GM21447 (cell line): ENCODE results near the gene SGCD.
"Not testable (repeated sequence)": the region's sequence is repeated elsewhere in the genome, so short reads cannot be mapped to it uniquely, and the experiment has no call there.

Experiments used
- ATAC-seq: cut with Tn5 transposase; IDR thresholded peaks from one replicate; pipeline ENCODE4 v1.9.1; 2021; ENCODE audit not compliant: unreplicated experiment

SGCD gene

GRCh38 chr5:156552855-156553358 is 225.9 kb downstream of the SGCD start:
- no peak for ATAC-seq

DNA sequence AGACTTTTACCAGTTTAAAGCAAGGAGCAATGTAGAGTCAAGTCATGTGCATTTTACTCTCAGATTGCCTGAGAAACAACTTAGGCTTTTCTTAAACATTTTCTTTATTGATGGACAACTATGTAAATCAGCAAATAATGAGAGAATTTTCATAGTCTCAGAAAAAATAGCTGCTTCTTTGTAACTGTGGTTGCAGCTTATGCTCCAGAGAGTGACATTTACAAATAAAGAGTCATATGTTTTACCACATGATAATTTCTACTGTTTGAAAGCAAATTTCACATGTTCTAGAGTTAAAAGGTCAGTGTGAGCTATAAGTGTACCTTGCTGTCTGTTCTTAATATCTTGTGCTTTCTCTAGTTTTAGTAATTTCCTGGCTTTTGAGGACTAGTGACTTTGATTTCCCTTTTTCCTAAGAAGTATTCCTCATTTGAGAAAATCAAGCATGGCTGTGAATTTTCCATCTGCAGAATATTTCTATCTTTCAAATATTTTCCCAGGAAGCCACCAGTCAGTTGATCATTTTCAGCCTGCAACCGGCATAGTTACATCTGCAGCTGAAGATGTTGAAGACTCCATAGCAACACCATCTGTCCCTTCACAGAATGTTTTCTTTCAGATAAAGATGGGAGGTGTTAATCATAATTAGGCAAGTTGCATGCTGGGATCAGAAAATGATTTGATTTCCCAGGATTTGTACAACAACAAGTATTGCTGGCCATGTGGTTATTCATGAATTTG is 229.9 kb downstream of the SGCD start:
- ATAC-seq = no peak

DNA sequence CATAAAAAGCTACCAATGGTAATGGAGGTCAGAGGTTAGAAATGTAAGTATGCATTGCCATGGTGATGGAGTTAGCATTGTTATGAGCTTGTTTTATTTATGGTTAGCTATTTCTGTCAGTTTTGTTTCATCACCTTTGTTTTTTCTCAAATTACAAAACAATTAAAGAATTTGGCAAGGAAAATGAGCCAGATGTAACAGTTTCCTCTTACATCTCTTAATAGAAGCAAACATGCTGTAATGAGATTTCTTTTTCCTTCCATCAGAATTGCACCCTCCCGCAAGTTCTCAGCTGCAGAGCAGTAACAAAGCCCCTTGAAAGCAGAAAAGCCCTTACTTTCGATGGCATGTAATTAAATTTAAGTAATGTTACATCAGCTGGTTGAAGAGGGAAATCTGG is 233.0 kb downstream of the SGCD start:
- ATAC-seq = no peak

DNA sequence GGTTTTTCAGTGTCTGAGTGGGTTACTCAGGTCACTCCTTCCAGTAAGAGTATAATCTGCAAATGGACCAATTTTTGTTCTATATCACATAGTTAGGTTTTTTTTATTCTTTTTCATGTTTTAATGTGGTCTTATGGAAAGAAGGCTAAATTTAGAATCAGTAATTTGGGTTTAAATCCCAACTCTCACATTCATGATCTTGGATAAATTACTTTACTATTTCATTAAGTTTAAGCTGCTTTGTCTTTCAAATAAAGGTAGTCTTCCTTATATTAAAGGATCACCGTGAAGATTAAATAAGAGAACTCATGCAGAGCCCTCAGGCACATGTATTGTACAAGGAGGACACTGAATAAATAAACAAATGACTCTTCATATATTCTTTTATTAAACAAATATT is 234.7 kb downstream of the SGCD start:
- ATAC-seq = no peak

DNA sequence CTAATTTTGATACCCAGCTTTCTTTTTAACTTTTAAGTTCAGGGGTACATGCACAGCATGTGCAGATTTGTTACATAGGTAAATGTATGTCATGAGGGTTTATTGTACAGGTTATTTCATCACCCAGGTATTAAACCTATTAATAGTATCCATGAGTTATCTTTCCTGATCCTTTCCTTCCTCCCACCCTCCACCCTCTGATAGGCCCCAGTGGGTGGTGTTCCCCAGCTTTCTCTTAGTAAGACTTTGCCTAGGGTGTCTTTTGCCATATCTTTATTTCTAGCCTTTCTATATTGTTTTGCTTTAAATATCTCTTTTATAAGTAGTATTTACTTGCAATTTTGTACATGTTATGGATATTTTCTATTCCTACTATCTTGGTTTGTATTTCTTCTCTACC is 243.7 kb downstream of the SGCD start:
- ATAC-seq = no peak

DNA sequence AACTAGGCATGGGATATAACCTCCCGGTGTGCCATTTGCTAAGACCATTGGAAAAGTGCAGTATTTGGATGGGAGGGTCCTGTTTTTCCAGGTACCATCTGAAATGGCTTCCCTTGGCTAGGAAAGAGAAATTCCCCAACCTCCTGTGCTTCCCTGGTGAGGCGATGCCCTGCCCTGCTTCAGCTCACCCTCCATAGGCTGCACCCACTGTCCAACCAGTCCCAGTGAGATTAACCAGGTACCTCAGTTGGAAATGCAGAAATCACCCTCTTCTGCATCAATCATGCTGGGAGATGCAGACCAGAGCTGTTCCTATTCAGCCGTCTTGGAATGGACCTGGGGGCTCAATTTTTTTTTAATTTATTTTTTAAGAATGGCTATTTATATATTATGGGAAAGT is 254.8 kb downstream of the SGCD start:
- ATAC-seq = no peak

DNA sequence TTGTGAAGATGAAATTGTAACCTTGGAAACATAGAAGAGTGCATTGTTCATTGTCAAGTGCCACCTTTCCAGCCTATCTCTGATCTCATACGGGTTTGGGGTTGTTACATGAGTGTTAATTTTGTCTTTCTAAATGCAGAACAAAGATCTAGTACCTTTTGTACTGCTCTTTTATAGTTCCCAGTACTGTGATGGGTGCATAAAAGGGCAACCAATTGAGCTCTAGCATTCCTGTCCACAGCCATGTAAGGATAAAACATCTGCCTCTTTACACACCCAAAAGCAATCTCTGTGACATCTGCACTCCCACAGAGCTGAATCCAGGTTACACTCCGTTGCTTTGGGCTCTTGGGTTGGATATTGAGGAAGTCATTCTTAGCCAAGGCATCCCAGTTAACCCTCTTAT is 255.2 kb downstream of the SGCD start:
- no peak for ATAC-seq

- no peak for ATAC-seq
Observed at GRCh38 chr5:156584871-156585270, 257.9 kb downstream of the SGCD start.

- no peak for ATAC-seq
Observed at GRCh38 chr5:156585999-156586398, 259.0 kb downstream of the SGCD start.

DNA sequence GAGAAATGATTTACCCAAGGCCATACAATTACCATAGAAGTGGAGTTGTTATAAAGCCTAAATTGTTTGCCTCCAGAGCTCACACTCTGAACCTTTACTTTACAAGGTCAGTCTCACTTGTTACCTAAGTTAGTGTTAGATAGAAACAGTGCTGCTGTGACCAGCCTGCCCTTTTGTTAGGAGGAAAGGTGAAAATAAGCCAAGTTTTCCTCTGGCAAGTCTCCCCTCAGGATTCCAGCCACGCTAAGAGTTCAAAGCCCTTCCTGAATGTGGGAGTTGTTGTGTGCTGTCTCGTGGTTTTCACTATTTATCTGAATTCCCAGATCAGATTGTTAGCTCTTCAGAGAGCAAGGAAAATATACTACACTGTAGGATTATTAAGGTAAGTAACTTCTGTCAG is 260.0 kb downstream of the SGCD start:
- no peak for ATAC-seq

DNA sequence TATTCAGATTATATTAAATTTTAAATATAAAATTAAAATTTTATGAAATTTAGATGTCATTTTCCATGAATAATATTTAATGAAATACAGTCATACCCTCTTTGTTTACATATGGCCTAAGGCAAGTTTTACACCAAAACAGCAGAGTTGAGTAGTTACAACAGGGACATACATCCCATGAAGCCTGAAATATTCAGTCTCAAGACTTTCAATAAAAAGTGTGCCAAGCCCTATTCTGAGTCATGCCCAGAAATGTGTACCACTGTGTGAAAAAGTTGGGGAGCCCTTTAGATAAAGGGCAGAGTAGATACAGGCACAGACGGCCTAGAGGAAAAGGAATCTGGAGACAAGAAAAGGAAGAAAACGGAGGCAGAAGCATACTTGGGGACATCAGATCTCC is 261.3 kb downstream of the SGCD start:
- no peak for ATAC-seq

GRCh38 chr5:156589104-156589945 is 262.4 kb downstream of the SGCD start:
- ATAC-seq = no peak

GRCh38 chr5:156589946-156590216 is 262.9 kb downstream of the SGCD start:
- no peak for ATAC-seq

DNA sequence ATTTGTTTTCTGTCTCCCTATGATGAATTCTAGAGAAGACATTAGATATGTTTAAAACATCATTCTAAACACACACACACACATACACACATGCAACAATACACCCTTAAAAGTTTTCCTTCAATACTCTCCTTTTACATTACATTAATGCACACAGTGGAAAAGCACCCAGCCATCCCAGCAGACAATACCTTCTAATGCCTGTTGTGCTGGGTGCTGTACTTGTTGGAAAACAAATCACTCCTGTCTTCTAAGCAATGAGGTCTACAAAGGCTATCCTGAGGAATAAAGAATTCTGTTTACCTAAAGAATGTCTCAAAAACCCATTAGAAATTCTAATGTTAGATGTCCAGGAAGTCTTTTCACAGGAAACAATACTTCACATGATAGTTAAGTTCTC is 264.0 kb downstream of the SGCD start:
- ATAC-seq = no peak

DNA sequence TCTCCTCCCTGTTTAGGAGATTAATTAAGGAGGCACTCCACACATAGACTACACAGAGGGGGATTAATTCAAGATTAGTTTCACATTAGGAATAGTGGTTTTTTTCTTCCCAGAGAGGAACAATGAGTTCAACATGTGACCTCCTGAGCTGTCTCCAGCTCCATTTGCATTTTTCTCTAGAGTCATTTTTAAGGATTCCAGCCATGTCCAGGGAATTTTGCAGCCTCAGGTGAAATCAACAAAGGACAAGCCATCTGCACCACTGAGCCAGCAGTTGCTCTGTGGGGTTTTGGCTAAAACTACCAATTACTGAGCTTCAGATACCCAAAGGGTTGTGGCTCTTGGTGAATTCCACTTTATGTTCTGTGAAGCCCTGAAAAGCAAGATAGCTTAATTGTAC is 264.7 kb downstream of the SGCD start:
- no peak for ATAC-seq

GRCh38 chr5:156593546-156593945 is 266.6 kb downstream of the SGCD start:
- no peak for ATAC-seq

DNA sequence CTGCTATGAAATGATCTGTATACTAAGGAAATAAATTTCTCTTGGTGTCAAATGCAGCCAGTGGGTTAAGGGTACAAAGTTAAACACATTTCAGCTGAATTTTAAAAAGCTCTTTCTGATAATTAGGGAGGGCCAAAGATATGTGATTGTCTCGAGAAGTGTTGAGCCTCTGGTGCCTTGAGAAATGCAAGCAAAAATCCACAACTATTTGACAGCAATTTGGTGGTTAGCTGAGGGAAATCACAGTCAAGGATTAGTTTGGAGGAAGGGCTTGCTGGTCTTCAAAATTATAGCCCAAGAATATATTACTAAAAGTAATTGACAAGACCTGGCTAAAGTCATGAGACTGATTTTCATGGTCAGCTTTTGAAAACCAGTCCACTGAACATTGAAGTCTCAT is 267.4 kb downstream of the SGCD start:
- no peak for ATAC-seq

- ATAC-seq = no peak
Observed at GRCh38 chr5:156595132-156595787, 268.3 kb downstream of the SGCD start.

- no peak for ATAC-seq
Observed at GRCh38 chr5:156597276-156597675, 270.3 kb downstream of the SGCD start.

DNA sequence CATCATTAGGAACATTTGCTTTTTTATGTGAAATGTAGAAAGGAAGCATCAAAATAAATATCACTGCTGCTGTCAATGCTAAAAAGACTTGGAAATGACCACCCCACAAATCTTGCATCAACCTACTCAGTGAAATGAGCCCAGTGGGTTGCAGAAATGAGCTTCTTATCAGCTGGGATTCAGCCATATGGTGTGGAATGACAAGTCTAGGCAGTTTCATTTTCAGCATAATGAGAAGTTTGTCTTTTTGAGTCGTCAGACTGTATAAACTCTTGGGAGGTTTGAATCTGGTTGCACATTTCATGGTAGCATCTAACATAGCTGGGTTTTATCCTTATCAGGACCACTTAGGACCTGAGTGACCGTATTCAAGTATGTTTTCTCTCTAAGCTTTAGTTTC is 272.0 kb downstream of the SGCD start:
- ATAC-seq = no peak

- ATAC-seq = not testable (repeated sequence)
Observed at GRCh38 chr5:156610582-156610981, 283.6 kb downstream of the SGCD start.

DNA sequence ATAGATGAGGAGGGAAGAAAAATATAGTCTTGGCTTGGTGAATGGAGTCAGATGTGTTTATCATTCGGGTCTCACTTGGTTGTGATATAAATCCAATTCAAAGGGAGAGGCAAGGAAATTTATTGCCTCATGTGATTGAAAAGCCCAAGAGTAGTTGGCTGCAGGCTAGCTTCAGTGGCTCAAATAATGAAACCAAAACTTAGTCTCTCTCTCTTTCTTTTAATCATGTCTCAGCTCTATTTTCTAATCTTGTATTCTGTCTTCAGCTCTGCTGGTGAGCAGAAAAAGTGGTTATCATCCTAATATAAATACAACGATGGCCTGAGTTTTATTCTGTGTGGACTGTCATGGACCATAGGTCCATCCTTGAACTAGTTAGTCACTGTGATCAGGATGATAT is 288.9 kb downstream of the SGCD start:
- no peak for ATAC-seq
